Activated CD4-positive, alpha-beta memory T cell treated with anti-CD3 and anti-CD28 coated beads for 36 hours (primary cell): ENCODE data around the gene PTCD2. TPM values are rescaled to one million over a fixed set of nuclear protein-coding genes. Genes with fewer than 3 reads are reported as not detected.
"Not testable (repeated sequence)": the region's sequence is repeated elsewhere in the genome, so short reads cannot be mapped to it uniquely, and the experiment has no call there.

Experiments
- CTCF ChIA-PET: fragments of 350-600 bp; sonication (Branson Sonifier 250); formaldehyde crosslinking; loops from one replicate; lab custom pipeline; 2021; ENCODE audit warnings: antibody characterized with exemption, inconsistent platforms; lab: Charles Lee
- POLR2A ChIA-PET: fragments of 350-600 bp; sonication (Branson Sonifier 250); formaldehyde crosslinking; loops from one replicate; lab custom pipeline; 2021; ENCODE audit warnings: antibody characterized with exemption; lab: Charles Lee
- DNase-seq: peaks from one replicate; pipeline ENCODE4 v3.0.0-alpha.2; 2020
- H3K27ac Mint-ChIP-seq: one replicate; pipeline ENCODE4 v1.8.0; 2021; ENCODE audit warnings: mixed read lengths
- H3K27me3 Mint-ChIP-seq: one replicate; pipeline ENCODE4 v1.8.0; 2021; ENCODE audit warnings: mixed read lengths
- H3K36me3 Mint-ChIP-seq: one replicate; pipeline ENCODE4 v1.8.0; 2021; ENCODE audit warnings: mixed read lengths
- H3K4me1 Mint-ChIP-seq: one replicate; pipeline ENCODE4 v1.8.0; 2021; ENCODE audit warnings: low read depth, mixed read lengths
- H3K4me3 Mint-ChIP-seq: one replicate; pipeline ENCODE4 v1.8.0; 2021; ENCODE audit warnings: mild to moderate bottlenecking, mixed read lengths
- H3K9me3 Mint-ChIP-seq: one replicate; pipeline ENCODE4 v1.8.0; 2021; ENCODE audit warnings: mixed read lengths
- intact Hi-C: fragments of 100-400 bp; cut with micrococcal nuclease; formaldehyde crosslinking; loops from one replicate; pipeline ENCODE4 v1.15.1; 2023
- total RNA-seq, 2 experiments: library from RNA; stranded (reverse); gene quantifications; one replicate each; pipeline ENCODE4 v1.2.3, GENCODE V29; 2021

Gene PTCD2
- total RNA-seq, 2 experiments from 2014 or later: 10.8 to 12.1 TPM

GRCh38 chr5:72390836-72391235, 70.7 kb downstream of the PTCD2 start:
- no peaks in the 10 kb centered on the region for H3K36me3 Mint-ChIP-seq

DNA sequence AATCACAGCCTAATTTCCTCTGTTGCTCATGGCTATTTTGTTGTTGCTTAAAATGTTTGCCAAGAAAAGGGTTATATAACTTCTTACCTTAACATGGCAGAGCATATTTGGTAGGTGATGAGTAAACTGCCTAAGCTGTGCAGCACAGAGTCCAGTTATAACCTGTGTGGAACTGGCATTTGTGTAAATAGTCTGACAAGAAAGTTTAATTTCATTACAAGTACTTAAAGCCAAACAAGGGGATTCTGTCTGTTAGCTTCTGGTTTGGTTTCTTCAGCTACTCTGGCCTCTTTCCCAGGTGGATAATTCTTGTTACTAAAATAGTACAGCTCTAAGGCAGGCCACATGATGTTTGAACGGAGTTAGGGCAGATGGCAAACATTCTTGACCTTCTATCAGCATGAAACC, 72.2 kb downstream of the PTCD2 start:
- ChIA-PET POLR2A (no interaction called here), CTCF (no interaction called here)
- no peaks in the 10 kb centered on the region for H3K36me3 Mint-ChIP-seq
- DNase-seq: no peak
- H3K4me1 Mint-ChIP-seq: no peaks in the 10 kb centered on the region
- no peaks in the 10 kb centered on the region for H3K9me3 Mint-ChIP-seq
- no peak overlapping the region for H3K4me3 Mint-ChIP-seq
- intact Hi-C loops: no loop called here
- peaks cover 14% of the 10 kb centered on the region for H3K27me3 Mint-ChIP-seq
- no peak overlapping the region for H3K27ac Mint-ChIP-seq

More at GRCh38 chr5:72390836-72391235, 70.7 kb downstream of the PTCD2 start:
- H3K9me3 Mint-ChIP-seq: no peaks in the 10 kb centered on the region
- peaks cover 16% of the 10 kb centered on the region for H3K27me3 Mint-ChIP-seq
- no peaks in the 10 kb centered on the region for H3K4me1 Mint-ChIP-seq
- POLR2A ChIA-PET: no interaction called here
- no peak for DNase-seq
- CTCF ChIA-PET: no interaction called here
- H3K27ac Mint-ChIP-seq: no peak overlapping the region
- intact Hi-C loops: no loop called here
- no peak overlapping the region for H3K4me3 Mint-ChIP-seq

GRCh38 chr5:72393052-72393451, 72.9 kb downstream of the PTCD2 start:
- CTCF ChIA-PET: interaction anchor here (1.3 kb wide), 1 partner anchor 27 kb away, joined by 3 read pairs; no protein-coding TSS in a partner anchor
- POLR2A ChIA-PET: no interaction called here
- Mint-ChIP-seq H3K4me1 (no peaks in the 10 kb centered on the region), H3K9me3 (no peaks in the 10 kb centered on the region), H3K36me3 (no peaks in the 10 kb centered on the region), H3K27me3 (peaks cover 14% of the 10 kb centered on the region), H3K4me3 (no peak overlapping the region), H3K27ac (no peak overlapping the region)
- intact Hi-C loops: no loop called here
- no peak for DNase-seq

- Mint-ChIP-seq H3K4me1 (no peaks in the 10 kb centered on the region), H3K36me3 (no peaks in the 10 kb centered on the region), H3K9me3 (no peaks in the 10 kb centered on the region), H3K27me3 (peaks cover 16% of the 10 kb centered on the region), H3K4me3 (no peak overlapping the region), H3K27ac (no peak overlapping the region)
- DNase-seq: no peak
- intact Hi-C loops: no loop called here
- CTCF ChIA-PET: no interaction called here
- POLR2A ChIA-PET: no interaction called here
Observed at GRCh38 chr5:72394688-72395087, 74.5 kb downstream of the PTCD2 start.

DNA sequence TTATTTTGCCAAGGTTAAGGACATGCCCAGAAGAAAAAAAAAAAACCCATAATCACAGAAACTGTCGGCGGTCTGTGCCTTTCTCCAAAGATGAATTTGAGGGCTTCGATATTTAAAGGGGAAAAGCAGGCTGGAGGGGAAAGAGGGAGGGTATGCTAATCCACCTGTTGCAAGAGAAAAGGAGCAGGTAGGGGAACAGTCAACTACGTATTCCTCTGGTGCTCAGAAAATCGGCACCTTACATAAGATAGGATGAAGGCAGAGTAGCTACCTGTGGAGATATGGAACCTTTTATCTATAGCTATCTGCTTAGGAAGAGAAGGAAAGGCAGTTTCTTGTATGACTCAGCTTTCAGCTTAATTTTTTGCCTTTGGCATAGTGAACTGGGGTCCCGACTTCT, 77.7 kb downstream of the PTCD2 start:
- Mint-ChIP-seq H3K9me3 (peaks cover 22% of the 10 kb centered on the region), H3K27me3 (peaks cover 19% of the 10 kb centered on the region), H3K4me1 (no peaks in the 10 kb centered on the region), H3K4me3 (no peak overlapping the region), H3K27ac (no peak overlapping the region), H3K36me3 (peaks cover 2% of the 10 kb centered on the region)
- no peak for DNase-seq
- intact Hi-C loops: no loop called here
- ChIA-PET POLR2A (no interaction called here), CTCF (no interaction called here)

- H3K27me3 Mint-ChIP-seq: peaks cover 12% of the 10 kb centered on the region
- ChIA-PET CTCF (no interaction called here), POLR2A (no interaction called here)
- peaks cover 2% of the 10 kb centered on the region for H3K36me3 Mint-ChIP-seq
- intact Hi-C loops: no loop called here
- no peak overlapping the region for H3K4me3 Mint-ChIP-seq
- H3K4me1 Mint-ChIP-seq: no peaks in the 10 kb centered on the region
- no peak overlapping the region for H3K27ac Mint-ChIP-seq
- no peak for DNase-seq
- H3K9me3 Mint-ChIP-seq: peaks cover 27% of the 10 kb centered on the region
Observed at GRCh38 chr5:72400950-72401349, 80.8 kb downstream of the PTCD2 start.

DNA sequence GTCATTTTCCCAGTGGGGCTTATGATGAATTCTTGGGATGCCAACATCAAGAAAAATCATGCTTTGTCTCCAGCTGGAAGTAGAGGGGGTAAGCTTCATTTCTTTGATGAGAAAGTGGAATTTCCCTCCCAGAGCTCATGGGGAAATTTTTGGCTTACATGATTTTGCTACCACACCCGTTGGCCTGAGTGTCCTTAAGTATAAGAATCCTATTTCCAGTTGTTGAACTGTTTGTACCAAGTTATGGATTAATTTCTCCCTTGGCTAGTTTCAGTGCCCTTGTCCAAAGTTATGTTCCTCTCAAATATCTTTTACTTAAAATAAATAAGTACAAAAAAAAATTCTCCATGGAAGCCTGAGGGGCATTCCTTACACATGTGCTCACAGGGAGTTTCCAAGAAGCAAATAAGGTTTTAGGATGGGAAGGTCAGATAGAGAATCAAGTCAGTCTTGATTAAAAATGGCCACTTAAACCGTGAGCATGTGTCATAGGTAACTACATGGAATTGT, 82.3 kb downstream of the PTCD2 start:
- Mint-ChIP-seq H3K4me3 (no peak overlapping the region), H3K4me1 (no peaks in the 10 kb centered on the region), H3K27ac (no peak overlapping the region), H3K36me3 (peaks cover 2% of the 10 kb centered on the region), H3K27me3 (peaks cover 13% of the 10 kb centered on the region), H3K9me3 (peaks cover 27% of the 10 kb centered on the region)
- intact Hi-C loops: no loop called here
- DNase-seq: no peak
- POLR2A ChIA-PET: no interaction called here
- CTCF ChIA-PET: interaction anchor here (0.6 to 1.2 kb wide), 3 partner anchors 36 to 244 kb away, joined by 3 to 6 read pairs (median 4); no protein-coding TSS in a partner anchor

- Mint-ChIP-seq H3K4me3 (no peak overlapping the region), H3K27ac (no peak overlapping the region), H3K27me3 (peaks cover 13% of the 10 kb centered on the region), H3K9me3 (peaks cover 27% of the 10 kb centered on the region), H3K36me3 (peaks cover 2% of the 10 kb centered on the region), H3K4me1 (no peaks in the 10 kb centered on the region)
- intact Hi-C loops: no loop called here
- DNase-seq: no peak
- ChIA-PET POLR2A (no interaction called here), CTCF (interaction anchor here (0.6 to 1.2 kb wide), 3 partner anchors 36 to 243 kb away, joined by 3 to 6 read pairs (median 4); no protein-coding TSS in a partner anchor)
Observed at GRCh38 chr5:72402959-72403628, 82.9 kb downstream of the PTCD2 start.

GRCh38 chr5:72404771-72405170, 84.6 kb downstream of the PTCD2 start:
- H3K4me1 Mint-ChIP-seq, H3K36me3 Mint-ChIP-seq, H3K4me3 Mint-ChIP-seq, CTCF ChIA-PET, intact Hi-C loops, DNase-seq, H3K27ac Mint-ChIP-seq, POLR2A ChIA-PET: not testable (repeated sequence)
- Mint-ChIP-seq H3K27me3 (peaks cover 11% of the 10 kb centered on the region), H3K9me3 (peaks cover 27% of the 10 kb centered on the region)

GRCh38 chr5:72407078-72407477, 86.9 kb downstream of the PTCD2 start:
- intact Hi-C loops: no loop called here
- no peak for DNase-seq
- ChIA-PET CTCF (no interaction called here), POLR2A (no interaction called here)
- Mint-ChIP-seq H3K9me3 (peaks cover 7% of the 10 kb centered on the region), H3K4me1 (no peaks in the 10 kb centered on the region), H3K27me3 (peaks cover 6% of the 10 kb centered on the region), H3K27ac (no peak overlapping the region), H3K36me3 (no peaks in the 10 kb centered on the region), H3K4me3 (no peak overlapping the region)

DNA sequence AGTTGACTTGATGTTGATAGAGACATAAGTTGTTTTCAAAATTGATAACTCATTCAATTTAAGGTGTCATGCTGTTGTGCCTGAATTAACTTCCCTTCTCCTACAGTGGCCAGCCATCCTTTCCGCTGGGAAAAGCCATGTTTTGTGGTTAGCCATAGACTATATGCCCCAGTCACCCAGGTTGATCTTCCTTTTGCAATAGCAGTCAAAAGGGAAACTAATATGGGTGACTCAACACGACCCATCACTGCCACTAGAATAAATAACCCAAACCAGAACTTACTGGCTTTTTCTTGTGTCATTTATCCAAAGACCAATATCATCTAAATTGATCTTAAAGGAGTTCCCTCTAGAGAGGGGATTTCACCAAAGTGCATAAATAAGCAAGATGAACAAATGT, 87.4 kb downstream of the PTCD2 start:
- intact Hi-C loops: no loop called here
- DNase-seq: no peak
- peaks cover 5% of the 10 kb centered on the region for H3K9me3 Mint-ChIP-seq
- H3K36me3 Mint-ChIP-seq: no peaks in the 10 kb centered on the region
- peaks cover 6% of the 10 kb centered on the region for H3K27me3 Mint-ChIP-seq
- H3K4me1 Mint-ChIP-seq: no peaks in the 10 kb centered on the region
- CTCF ChIA-PET: no interaction called here
- POLR2A ChIA-PET: no interaction called here
- no peak overlapping the region for H3K27ac Mint-ChIP-seq
- no peak overlapping the region for H3K4me3 Mint-ChIP-seq

GRCh38 chr5:72408127-72408526, 88.0 kb downstream of the PTCD2 start:
- Mint-ChIP-seq H3K36me3 (no peaks in the 10 kb centered on the region), H3K27ac (no peak overlapping the region), H3K9me3 (peaks cover 5% of the 10 kb centered on the region), H3K27me3 (peaks cover 6% of the 10 kb centered on the region), H3K4me1 (no peaks in the 10 kb centered on the region), H3K4me3 (no peak overlapping the region)
- intact Hi-C loops: no loop called here
- ChIA-PET POLR2A (no interaction called here), CTCF (no interaction called here)
- DNase-seq: no peak

GRCh38 chr5:72408603-72409002, 88.4 kb downstream of the PTCD2 start:
- Mint-ChIP-seq H3K27me3 (peaks cover 6% of the 10 kb centered on the region), H3K4me3 (no peak overlapping the region), H3K9me3 (peaks cover 5% of the 10 kb centered on the region), H3K36me3 (no peaks in the 10 kb centered on the region), H3K27ac (no peak overlapping the region), H3K4me1 (no peaks in the 10 kb centered on the region)
- intact Hi-C loops: no loop called here
- no peak for DNase-seq
- ChIA-PET CTCF (no interaction called here), POLR2A (no interaction called here)
